Measurements from ENCODE around the gene PTPRG. TPM values are rescaled to one million over a fixed set of nuclear protein-coding genes. Genes with fewer than 3 reads are reported as not detected.

PTPRG gene
- total RNA-seq, 1 experiment from 2014 or later = 0.73 TPM

GRCh38 chr3:61724183-61724582 is 162.8 kb downstream of the PTPRG start:
- Histone ChIP-seq H3K9me2 (replicated peaks; ENCODE audit: low read length) (no peaks in the 10 kb centered on the region), H3K4me3 (ENCODE audit: low read length) (no peak overlapping the region), H3K27me3 (ENCODE audit: low read length) (no peaks in the 10 kb centered on the region), H3F3A (ENCODE audit: low read length, unreplicated experiment) (no peaks in the 10 kb centered on the region), H3K79me2 (ENCODE audit: low read length) (no peaks in the 10 kb centered on the region), H3K4me1 (ENCODE audit: insufficient read depth, low read length) (no peaks in the 10 kb centered on the region), H4K20me1 (ENCODE audit: low read length) (no peaks in the 10 kb centered on the region), H3K27ac (ENCODE audit: low read length) (no peak overlapping the region), H3K4me2 (ENCODE audit: low read length) (no peak overlapping the region), H2AFZ (ENCODE audit: low read length) (no peak overlapping the region), H3K9me3 (ENCODE audit: low read length) (peaks cover 4% of the 10 kb centered on the region; the same call in 1 of the 2 replicates), H3K36me3 (ENCODE audit: low read depth, low read length) (no peaks in the 10 kb centered on the region), H3K9ac (ENCODE audit: low read length) (no peak overlapping the region)
- intact Hi-C loops (cut with micrococcal nuclease) = no loop called here
- DNase-seq (no peak), ATAC-seq (no peak)
- ChIA-PET CTCF (no interaction called here), POLR2A (ENCODE audit: unreplicated experiment) (no interaction called here)
- TF ChIP-seq EZH2 (IDR thresholded peaks at IDR 0.05; ENCODE audit: low read length, unreplicated experiment) (no peak), EZH2phosphoT487 (IDR thresholded peaks at IDR 0.05; ENCODE audit: borderline replicate concordance, low read length) (no peak)
- TF ChIP-seq, protein P1, sequence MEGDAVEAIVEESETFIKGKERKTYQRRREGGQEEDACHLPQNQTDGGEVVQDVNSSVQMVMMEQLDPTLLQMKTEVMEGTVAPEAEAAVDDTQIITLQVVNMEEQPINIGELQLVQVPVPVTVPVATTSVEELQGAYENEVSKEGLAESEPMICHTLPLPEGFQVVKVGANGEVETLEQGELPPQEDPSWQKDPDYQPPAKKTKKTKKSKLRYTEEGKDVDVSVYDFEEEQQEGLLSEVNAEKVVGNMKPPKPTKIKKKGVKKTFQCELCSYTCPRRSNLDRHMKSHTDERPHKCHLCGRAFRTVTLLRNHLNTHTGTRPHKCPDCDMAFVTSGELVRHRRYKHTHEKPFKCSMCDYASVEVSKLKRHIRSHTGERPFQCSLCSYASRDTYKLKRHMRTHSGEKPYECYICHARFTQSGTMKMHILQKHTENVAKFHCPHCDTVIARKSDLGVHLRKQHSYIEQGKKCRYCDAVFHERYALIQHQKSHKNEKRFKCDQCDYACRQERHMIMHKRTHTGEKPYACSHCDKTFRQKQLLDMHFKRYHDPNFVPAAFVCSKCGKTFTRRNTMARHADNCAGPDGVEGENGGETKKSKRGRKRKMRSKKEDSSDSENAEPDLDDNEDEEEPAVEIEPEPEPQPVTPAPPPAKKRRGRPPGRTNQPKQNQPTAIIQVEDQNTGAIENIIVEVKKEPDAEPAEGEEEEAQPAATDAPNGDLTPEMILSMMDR (conservative IDR thresholded peaks at IDR 0.05; ENCODE audit: low read depth, low read length) = no peak
- BruUV-seq (replicated peaks) = no TSS peak

DNA sequence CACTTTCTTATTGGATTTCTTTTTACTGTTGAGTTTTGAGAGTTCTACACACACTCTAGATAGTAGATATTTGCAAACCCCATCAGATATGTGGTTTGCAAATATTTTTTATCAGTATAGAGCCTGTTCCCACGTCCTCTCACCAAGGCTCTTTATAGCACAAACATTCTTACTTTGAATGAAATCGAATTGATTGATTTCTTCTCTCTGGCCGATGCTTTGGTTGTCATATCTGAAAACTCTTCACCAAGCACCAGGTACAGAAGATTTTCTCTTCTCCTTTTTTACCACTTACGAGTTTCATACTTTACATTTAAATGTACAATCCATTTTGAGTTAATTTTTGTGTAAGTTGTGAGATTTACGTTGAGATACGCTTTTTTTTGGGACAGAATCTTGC is 163.4 kb downstream of the PTPRG start:
- DNase-seq (no peak), ATAC-seq (no peak)
- Histone ChIP-seq H3K9me3 (ENCODE audit: low read length) (peaks cover 4% of the 10 kb centered on the region; the same call in 1 of the 2 replicates), H3K79me2 (ENCODE audit: low read length) (no peaks in the 10 kb centered on the region), H3K4me3 (ENCODE audit: low read length) (no peak overlapping the region), H3F3A (ENCODE audit: low read length, unreplicated experiment) (no peaks in the 10 kb centered on the region), H2AFZ (ENCODE audit: low read length) (no peak overlapping the region), H3K4me2 (ENCODE audit: low read length) (no peak overlapping the region), H3K27me3 (ENCODE audit: low read length) (no peaks in the 10 kb centered on the region), H3K4me1 (ENCODE audit: insufficient read depth, low read length) (no peaks in the 10 kb centered on the region), H3K36me3 (ENCODE audit: low read depth, low read length) (no peaks in the 10 kb centered on the region), H3K27ac (ENCODE audit: low read length) (no peak overlapping the region), H4K20me1 (ENCODE audit: low read length) (no peaks in the 10 kb centered on the region), H3K9ac (ENCODE audit: low read length) (no peak overlapping the region), H3K9me2 (replicated peaks; ENCODE audit: low read length) (no peaks in the 10 kb centered on the region)
- TF ChIP-seq EZH2phosphoT487 (IDR thresholded peaks at IDR 0.05; ENCODE audit: borderline replicate concordance, low read length) (no peak), EZH2 (IDR thresholded peaks at IDR 0.05; ENCODE audit: low read length, unreplicated experiment) (no peak)
- TF ChIP-seq, protein P1 (conservative IDR thresholded peaks at IDR 0.05; ENCODE audit: low read depth, low read length) = no peak
- CTCF ChIA-PET = no interaction called here
- BruUV-seq (replicated peaks) = no TSS peak
- intact Hi-C loops (cut with micrococcal nuclease) = no loop called here
- POLR2A ChIA-PET (ENCODE audit: unreplicated experiment) = no interaction called here

- intact Hi-C loops (cut with micrococcal nuclease) = no loop called here
- Histone ChIP-seq H3K9me3 (ENCODE audit: low read length) (peaks cover 4% of the 10 kb centered on the region; the same call in 1 of the 2 replicates), H3F3A (ENCODE audit: low read length, unreplicated experiment) (no peaks in the 10 kb centered on the region), H3K9ac (ENCODE audit: low read length) (no peak overlapping the region), H4K20me1 (ENCODE audit: low read length) (no peaks in the 10 kb centered on the region), H3K4me3 (ENCODE audit: low read length) (no peak overlapping the region), H3K4me2 (ENCODE audit: low read length) (no peak overlapping the region), H3K36me3 (ENCODE audit: low read depth, low read length) (no peaks in the 10 kb centered on the region), H3K79me2 (ENCODE audit: low read length) (no peaks in the 10 kb centered on the region), H3K27ac (ENCODE audit: low read length) (no peak overlapping the region), H2AFZ (ENCODE audit: low read length) (no peak overlapping the region), H3K27me3 (ENCODE audit: low read length) (no peaks in the 10 kb centered on the region), H3K4me1 (ENCODE audit: insufficient read depth, low read length) (no peaks in the 10 kb centered on the region), H3K9me2 (replicated peaks; ENCODE audit: low read length) (no peaks in the 10 kb centered on the region)
- ATAC-seq (no peak), DNase-seq (no peak)
- CTCF ChIA-PET = no interaction called here
- TF ChIP-seq, protein P1 (conservative IDR thresholded peaks at IDR 0.05; ENCODE audit: low read depth, low read length) = no peak
- TF ChIP-seq EZH2phosphoT487 (IDR thresholded peaks at IDR 0.05; ENCODE audit: borderline replicate concordance, low read length) (no peak), EZH2 (IDR thresholded peaks at IDR 0.05; ENCODE audit: low read length, unreplicated experiment) (no peak)
- POLR2A ChIA-PET (ENCODE audit: unreplicated experiment) = no interaction called here
- BruUV-seq (replicated peaks) = no TSS peak
Measured at GRCh38 chr3:61725851-61726333, 164.5 kb downstream of the PTPRG start.

All from PC-3 (cell line).